Erythroblast (primary cell): ENCODE measurements around the gene GRIK1.

Experiments
- DNase-seq, 2 experiments: peaks; one replicate each; lab custom pipeline; 2025; lab: John Stamatoyannopoulos, UW
- GATA1 ChIP-seq: IDR thresholded peaks from 2 replicates; pipeline ENCODE4 v1.6.1; 2011; ENCODE audit warnings: low read depth, mild to moderate bottlenecking, control low read depth, low read length, moderate library complexity
- POLR2A ChIP-seq: IDR thresholded peaks from 2 replicates; pipeline ENCODE4 v1.6.1; 2011; ENCODE audit warnings: mild to moderate bottlenecking, low read length

The GRIK1 gene

GRCh38 chr21:29719521-29719920 is 220.3 kb downstream of the GRIK1 start:
- DNase-seq: no peak
- TF ChIP-seq GATA1: no peak
- TF ChIP-seq POLR2A: no peak

- DNase-seq: no peak
- TF ChIP-seq POLR2A (no peak), GATA1 (no peak)
Measured at GRCh38 chr21:29718081-29718815, 221.5 kb downstream of the GRIK1 start.

DNA sequence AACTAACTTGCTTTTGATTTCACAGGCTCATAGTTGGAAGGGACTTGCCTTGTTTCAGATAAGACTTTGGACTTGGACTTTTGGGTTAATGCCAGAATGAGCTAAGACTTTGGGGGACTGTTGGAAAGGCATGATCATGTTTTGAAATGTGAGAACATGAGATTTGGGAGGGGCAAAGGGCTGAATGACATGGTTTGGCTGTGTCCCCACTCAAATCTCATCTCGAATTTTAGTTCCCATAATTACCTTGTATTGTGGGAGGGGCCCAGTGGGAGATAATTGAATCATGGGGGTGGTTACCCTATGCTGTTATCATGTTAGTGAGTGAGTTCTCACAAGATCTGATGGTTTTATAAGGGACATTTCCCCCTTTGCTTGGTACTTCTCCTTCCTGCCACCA is 222.1 kb downstream of the GRIK1 start:
- no peak for TF ChIP-seq POLR2A
- TF ChIP-seq GATA1: no peak
- no peak for DNase-seq

DNA sequence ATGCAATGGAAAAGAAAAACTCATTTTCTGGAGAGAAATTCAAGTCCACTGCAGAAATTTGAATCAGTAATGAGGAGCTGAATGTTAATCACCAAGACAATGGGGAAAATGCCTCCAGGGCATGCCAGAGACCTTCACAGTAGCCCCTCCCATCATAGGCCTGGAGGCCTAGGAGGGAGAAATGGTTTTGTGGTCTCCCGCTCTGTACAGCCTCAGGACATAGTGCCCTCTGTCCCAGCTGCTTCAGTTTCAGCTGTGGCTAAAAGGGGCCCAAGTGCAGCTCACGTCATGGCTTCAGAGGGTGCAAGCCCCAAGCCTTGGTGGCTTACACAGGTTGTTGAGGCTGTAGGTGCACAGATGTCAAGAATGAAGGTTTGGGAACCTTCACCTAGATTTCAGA is 223.0 kb downstream of the GRIK1 start:
- DNase-seq: no peak
- TF ChIP-seq GATA1 (no peak), POLR2A (no peak)

GRCh38 chr21:29715089-29715488 is 224.7 kb downstream of the GRIK1 start:
- TF ChIP-seq POLR2A (no peak), GATA1 (no peak)
- DNase-seq: no peak

GRCh38 chr21:29712818-29713217 is 227.0 kb downstream of the GRIK1 start:
- TF ChIP-seq POLR2A (no peak), GATA1 (no peak)
- DNase-seq: no peak

DNA sequence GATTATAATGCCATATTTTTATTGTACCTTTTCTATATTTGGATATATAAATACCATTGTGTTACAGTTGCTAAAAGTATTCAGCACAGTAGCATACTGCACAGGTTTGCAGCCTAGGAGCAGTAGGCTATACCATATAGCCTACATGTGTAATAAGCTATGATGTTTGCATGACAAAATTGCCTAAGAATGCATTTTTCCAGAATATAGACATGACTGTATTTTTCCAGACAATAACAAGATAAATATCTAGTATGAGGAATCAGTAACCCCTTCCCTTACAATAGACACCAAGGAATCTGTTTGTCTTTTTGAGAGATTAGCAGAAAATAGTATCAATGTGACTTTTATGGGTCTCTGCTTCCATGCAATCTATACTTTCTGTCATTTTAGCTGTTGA is 228.6 kb downstream of the GRIK1 start:
- no peak for TF ChIP-seq GATA1
- no peak for TF ChIP-seq POLR2A
- no peak for DNase-seq

DNA sequence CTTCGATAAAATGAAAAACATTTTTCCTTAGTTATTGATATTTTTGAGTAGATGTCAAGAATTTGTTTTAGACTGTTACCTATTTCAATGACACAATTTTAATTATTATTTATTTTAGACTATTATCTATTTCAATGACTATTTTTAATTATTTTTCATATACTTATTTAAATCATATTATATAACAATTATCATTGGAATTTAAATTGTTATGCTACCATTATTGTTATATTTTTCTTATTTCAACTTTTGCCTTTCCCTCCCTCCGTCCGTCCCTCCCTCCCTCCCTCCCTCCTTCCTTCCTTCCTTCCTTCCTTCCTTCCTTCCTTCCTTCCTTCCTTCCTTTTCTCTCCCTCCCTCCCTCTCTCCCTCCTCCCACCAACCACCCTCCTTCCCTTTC is 229.3 kb downstream of the GRIK1 start:
- no peak for DNase-seq
- TF ChIP-seq POLR2A (no peak), GATA1 (no peak)

- no peak for DNase-seq
- no peak for TF ChIP-seq POLR2A
- no peak for TF ChIP-seq GATA1
Measured at GRCh38 chr21:29708401-29708800, 231.4 kb downstream of the GRIK1 start.

GRCh38 chr21:29704719-29705118 is 235.1 kb downstream of the GRIK1 start:
- TF ChIP-seq GATA1 (no peak), POLR2A (no peak)
- no peak for DNase-seq

DNA sequence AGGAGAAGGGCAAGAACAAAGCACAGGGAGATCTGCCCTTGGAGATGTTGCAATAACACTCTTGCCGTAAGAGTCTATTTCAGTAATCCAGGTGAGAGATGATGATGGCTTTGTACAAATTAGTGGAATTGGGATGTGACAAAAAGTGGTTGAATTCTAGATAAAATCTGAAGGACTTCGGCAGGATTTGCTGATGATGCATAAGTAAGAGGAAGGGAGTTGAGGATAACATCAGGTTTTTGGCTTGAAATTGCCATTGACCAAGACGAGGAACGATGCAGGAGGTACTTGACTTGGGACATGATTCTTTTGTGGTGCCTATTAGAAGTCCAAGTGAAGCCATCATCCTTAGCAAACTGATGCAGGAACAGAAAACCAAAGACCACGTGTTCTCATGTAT is 238.1 kb downstream of the GRIK1 start:
- DNase-seq: no peak
- TF ChIP-seq GATA1: no peak
- no peak for TF ChIP-seq POLR2A

GRCh38 chr21:29697555-29698193 is 242.1 kb downstream of the GRIK1 start:
- TF ChIP-seq GATA1 (no peak), POLR2A (no peak)
- DNase-seq: no peak

DNA sequence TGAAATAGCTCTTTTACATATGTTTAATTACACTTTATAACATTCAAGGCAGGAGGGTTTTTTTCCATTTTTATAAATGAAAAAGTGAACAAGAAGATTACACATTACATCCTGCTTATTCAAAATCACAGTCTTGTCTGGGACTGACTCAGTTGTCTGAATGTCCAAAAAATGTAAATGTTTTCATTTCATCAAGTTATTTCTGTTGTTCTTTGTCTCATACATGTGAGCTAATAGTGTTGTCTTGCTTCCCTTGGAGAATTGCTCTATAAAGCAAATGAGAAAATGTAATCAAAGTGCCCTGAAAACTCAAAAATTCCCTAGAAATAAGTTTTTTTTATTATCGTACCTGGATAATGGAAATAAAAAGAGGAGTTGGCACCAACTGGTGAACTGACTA is 242.9 kb downstream of the GRIK1 start:
- TF ChIP-seq POLR2A: no peak
- TF ChIP-seq GATA1: no peak
- DNase-seq: no peak

- TF ChIP-seq POLR2A (no peak), GATA1 (no peak)
- no peak for DNase-seq
Measured at GRCh38 chr21:29691616-29692491, 247.9 kb downstream of the GRIK1 start.
